GM19438 (cell line): ENCODE data around the gene ALAS1.
"Not testable (repeated sequence)": the region's sequence is repeated elsewhere in the genome, so short reads cannot be mapped to it uniquely, and the experiment has no call there.

Source experiments
- ATAC-seq: cut with Tn5 transposase; IDR thresholded peaks from one replicate; pipeline ENCODE4 v1.9.1; 2021; ENCODE audit warnings: low read depth; ENCODE audit not compliant: unreplicated experiment

The ALAS1 gene

GRCh38 chr3:52176180-52176752 lies 21.7 kb upstream of the ALAS1 start:
- no peak for ATAC-seq

DNA sequence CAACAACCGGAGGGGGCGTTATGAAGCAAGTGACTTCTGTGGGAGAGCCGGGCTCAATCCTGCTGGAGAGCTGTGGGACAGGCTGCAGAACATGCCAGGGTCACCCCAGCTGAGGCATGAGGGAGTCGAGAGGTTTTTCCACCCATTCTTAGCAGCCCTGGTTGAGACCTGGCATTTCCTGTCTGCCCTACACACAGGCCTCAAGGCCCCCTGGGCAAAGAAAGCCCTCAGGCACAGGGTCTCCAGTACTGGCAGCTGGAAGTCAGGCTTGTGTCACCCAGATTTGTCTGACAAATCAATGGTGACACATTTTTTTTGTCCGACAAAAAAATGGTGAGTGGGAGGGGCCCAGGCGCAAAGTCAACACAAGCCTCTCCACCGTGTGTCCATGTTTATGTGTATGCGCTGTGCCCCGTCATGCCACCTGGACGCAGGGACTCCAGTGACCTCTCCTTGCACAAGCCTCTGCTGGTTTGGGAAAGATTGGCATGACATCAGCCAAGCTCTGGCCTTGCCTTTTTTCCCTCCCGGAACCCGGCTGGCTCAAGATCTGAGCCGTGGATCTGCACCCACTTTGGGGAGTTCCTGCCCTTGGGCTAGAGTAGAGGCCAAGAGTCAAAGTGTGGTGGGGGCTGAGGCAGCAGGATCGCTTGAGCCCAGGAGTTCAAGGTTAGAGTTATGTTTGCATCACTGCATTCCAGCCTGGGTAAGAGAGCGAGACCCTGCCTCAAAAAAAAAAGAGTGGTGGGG lies 20.8 kb upstream of the ALAS1 start:
- ATAC-seq = no peak

- ATAC-seq = no peak
Observed at GRCh38 chr3:52177701-52178042, 20.3 kb upstream of the ALAS1 start.

GRCh38 chr3:52178126-52178525 lies 19.8 kb upstream of the ALAS1 start:
- ATAC-seq = not testable (repeated sequence)

GRCh38 chr3:52178537-52178936 lies 19.4 kb upstream of the ALAS1 start:
- no peak for ATAC-seq

- ATAC-seq = no peak
Observed at GRCh38 chr3:52181543-52181942, 16.4 kb upstream of the ALAS1 start.

GRCh38 chr3:52182196-52182595 lies 15.8 kb upstream of the ALAS1 start:
- ATAC-seq = no peak

GRCh38 chr3:52182691-52183090 lies 15.3 kb upstream of the ALAS1 start:
- no peak for ATAC-seq

DNA sequence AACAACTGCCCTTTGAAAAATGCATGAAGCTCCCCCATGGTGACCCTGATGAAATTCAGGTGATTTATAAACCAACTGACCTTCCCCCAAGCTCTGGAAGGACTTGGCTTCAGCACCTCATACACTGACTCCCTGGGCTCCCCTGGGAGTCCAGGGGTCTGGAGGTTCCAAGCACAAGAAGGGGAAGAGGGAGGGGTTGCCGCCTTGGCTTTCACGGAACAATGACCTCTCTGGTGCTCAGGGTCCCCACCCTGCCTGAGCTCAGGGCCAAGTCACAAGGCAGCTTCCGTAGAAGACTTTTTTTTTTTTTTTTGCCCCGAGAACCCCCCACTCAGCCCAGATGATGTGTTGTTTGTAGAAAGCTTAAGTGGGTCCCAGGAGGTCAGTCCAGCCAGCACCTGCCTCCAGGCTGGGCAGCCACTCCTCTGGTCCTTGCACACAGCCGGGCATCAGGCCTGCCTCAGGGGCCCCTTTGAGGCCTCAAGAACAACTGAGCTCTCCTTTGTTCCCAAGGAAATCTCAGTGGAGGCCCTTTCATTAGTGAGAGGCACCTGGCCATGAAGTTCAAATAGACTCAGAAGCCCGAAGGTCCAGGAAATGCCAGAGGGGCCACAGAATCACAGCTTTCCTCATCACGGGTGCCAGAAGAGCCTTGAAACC lies 14.0 kb upstream of the ALAS1 start:
- ATAC-seq = no peak

GRCh38 chr3:52184690-52185089 lies 13.3 kb upstream of the ALAS1 start:
- ATAC-seq = no peak

DNA sequence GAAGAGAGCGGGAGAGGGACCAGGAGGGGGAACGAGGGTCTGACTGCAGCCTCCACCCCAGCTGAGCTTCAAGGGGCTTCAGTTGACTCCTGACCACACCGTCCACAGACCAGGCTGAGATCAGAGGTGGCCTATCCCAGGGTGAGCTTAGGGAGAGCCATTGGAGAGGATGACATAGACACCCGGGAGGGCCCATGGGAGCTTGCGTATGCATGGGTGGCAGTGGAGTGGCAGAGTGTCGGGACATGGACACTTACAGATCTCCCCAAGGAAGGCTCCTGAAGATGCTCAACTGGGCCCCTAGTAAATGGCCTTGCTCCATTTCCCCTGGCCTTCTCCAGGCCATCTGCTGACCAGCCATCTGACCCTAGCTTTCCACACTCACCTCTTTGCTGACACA lies 12.6 kb upstream of the ALAS1 start:
- no peak for ATAC-seq

- no peak for ATAC-seq
Observed at GRCh38 chr3:52185837-52186236, 12.1 kb upstream of the ALAS1 start.

DNA sequence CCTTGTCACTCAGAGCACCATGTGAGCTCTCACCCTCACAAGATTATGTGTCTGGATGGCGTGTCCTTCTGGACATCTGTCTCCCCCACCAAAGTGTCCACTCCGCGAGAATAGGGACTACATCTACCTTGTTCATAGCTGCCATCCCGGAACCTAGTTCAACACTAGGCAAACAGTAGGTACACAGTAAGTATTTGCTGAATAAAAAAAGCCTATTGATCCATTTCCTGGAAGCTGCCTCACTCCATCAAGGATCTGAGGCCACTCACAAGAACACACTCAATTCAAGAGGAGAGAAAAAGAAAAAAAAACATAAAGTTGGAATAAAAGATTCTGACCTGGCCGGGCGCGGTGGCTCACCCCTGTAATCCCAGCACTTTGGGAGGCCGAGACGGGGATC lies 11.2 kb upstream of the ALAS1 start:
- no peak for ATAC-seq

DNA sequence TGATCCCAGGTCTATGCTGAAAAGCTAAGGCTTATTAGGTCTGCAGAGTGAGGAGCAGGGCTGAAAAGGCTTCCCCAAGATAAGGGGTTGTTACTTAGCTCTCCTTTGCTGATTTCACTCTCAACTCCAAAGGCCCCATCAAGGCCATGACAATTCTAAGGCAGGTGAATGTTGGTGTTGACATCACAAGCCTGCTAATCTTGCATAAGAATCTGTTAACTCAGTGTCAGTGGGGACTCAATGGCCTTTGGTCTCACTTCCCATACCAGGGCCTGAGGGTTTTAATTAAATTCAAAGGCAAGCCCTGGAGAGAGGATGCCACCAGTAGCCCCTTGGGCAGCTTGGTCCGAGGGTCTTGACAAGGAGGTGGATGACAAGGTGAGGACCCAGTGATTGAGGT lies 9.4 kb upstream of the ALAS1 start:
- no peak for ATAC-seq

DNA sequence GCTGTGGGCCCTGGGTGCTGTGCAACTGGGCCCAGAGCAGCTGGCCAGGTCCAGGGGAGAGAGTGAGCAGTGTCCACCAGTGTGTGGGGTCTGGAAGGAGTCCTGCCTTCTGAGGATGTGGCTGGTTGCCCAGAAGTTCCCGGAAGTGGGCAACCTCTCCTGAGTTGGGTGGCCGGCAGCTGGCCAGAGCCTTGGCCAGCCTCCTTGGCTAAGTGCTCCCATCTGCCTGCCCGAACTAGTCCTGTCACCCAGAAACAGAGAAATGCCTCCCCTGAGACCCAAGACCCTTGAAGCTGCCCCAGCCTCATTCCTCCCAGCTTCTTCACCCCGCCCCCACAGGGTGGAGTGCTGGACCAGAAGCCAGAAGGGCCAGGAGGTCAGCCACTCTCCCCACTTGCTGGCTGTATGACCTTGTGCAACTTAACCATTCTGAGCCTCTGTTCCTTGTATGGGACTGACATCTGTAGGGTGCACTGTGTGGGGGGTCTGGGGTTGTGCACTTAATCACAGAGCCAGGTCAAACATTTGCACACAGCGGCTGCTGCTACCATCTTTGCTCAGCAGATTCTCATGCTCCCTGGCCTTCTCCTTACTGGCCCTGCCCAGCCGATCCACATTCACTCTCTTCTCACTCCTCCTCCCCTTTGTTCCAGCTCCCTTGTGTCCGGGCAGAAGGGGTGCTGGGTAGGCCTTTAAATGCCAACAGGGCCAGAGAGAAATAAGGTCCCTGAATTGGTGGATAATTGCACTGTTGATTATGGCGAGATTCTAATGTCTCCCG lies 7.5 kb upstream of the ALAS1 start:
- no peak for ATAC-seq

- no peak for ATAC-seq
Observed at GRCh38 chr3:52191663-52192062, 6.3 kb upstream of the ALAS1 start.

DNA sequence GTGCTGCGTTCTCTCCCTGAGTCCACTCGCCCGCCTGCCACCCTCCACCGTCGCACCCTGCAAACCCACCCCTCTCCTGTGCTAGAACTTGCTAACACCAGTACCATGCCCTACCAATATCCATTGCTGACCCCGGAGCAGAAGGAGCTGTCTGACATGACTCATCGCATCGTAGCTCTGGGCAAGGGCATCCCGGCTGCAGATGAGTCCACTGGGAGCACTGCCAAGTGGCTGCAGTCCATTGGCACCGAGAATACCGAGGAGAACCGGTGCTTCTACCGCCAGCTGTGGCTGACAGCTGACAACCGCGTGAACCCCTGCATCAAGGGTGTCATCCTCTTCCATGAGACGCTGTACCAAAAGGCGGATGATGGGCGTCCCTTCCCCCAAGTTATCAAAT lies 4.9 kb upstream of the ALAS1 start:
- no peak for ATAC-seq

DNA sequence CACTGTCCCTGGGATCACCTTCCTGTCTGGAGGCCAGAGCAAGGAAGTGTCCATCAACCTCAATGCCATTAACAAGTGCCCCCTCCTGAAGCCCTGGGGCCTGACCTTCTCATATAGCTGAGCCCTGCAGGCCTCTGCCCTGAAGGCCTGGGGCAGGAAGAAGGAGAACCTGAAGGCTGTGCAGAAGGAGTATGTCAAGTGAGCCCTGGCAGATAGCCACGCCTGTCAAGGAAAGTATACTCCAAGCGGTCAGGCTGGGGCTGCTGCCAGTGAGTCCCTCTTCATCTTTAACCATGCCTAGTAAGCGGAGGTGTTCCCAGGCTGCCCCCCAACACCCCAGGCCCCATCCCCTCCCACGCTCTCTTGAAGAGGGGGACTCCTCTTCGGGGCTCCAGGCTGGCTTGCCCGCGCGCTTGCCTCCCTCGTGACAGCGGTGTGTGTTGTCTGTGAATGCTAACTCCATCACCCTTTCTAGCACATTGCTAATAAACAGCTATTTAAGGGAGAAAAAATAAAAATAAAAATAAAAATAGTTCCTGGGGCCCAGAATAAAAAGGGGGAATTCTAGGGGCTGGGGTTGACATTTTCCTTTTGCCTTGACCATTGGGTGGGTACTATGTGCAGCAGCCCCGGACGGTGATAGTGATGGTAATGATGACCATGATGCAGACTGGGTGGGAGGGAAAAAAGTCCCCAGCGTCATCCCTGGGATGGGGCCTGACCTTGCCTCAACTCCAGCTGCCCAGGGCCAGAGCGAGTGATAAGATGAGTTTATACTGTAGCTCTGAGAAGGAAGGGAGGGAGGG lies 3.3 kb upstream of the ALAS1 start:
- ATAC-seq = no peak

DNA sequence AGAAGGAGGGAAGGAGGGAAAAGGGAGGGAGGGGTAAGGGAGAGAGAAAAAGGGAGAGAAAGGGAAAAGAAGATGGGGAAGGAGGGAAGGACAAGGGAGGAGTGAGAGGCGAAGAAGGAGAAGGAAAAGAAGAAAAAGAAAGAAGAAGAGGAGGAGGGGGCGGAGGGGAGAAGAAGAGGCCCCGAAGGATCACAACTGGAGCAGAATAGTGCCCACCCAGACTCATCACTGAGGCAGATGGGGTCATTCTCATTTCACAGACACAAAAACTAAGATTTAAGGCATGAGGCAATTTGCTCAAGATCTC lies 2.7 kb upstream of the ALAS1 start:
- no peak for ATAC-seq

- no peak for ATAC-seq
Observed at GRCh38 chr3:52195823-52196331, 2.1 kb upstream of the ALAS1 start.

DNA sequence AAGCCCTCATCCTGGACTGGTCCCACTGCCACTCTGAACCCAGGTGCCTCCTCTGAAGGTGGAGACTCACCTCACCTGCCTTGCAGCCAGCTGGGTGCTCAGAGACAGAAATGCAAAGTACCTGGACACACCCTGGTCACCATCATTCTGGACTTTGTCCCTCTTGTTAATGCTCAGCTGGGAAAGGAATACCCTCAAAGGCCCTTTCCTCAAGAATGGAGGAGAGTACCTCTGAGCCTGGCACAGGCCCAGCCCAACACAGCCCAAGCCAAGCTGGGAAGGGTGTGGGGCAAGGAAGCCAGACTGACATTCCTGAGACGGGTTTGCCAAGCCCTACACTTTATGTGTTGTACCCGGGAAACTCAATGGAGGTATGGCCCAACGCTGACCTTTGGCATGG lies 983 bp upstream of the ALAS1 start:
- ATAC-seq = no peak
